Activated CD4-positive, CD25-positive, alpha-beta regulatory T cell (primary cell): Measurements from ENCODE around the gene CAD.

Experiments used
- DNase-seq, 4 experiments: peaks; one replicate each; lab custom pipeline; 2025; lab: John Stamatoyannopoulos, UW

Gene CAD

GRCh38 chr2:27198627-27199026 lies 18.5 kb upstream of the CAD start:
- DNase-seq, result no peak

DNA sequence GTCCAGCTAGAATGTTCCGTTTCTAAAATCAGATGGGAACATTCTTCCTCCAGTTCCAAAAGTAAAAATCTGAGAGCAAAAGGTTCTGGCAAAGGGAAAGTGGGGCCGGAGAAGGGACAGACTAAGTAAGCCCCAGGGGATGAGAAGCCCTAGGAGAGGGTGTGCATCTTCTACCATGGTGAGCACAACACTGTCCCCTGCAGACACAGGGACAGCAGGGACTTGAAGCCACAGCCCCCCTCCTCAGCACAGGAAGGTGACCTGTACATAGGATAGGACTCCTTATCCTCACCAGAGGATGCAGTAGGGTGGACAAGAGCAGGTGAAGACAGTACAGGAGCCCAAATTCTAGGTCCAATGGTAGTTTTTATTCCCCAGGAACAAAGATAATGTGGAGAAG lies 17.9 kb upstream of the CAD start:
- DNase-seq, result no peak

- DNase-seq, result no peak
Observed at GRCh38 chr2:27201675-27202074, 15.5 kb upstream of the CAD start.

GRCh38 chr2:27202854-27203253 lies 14.3 kb upstream of the CAD start:
- DNase-seq, result no peak

GRCh38 chr2:27203741-27204140 lies 13.4 kb upstream of the CAD start:
- DNase-seq, result no peak

DNA sequence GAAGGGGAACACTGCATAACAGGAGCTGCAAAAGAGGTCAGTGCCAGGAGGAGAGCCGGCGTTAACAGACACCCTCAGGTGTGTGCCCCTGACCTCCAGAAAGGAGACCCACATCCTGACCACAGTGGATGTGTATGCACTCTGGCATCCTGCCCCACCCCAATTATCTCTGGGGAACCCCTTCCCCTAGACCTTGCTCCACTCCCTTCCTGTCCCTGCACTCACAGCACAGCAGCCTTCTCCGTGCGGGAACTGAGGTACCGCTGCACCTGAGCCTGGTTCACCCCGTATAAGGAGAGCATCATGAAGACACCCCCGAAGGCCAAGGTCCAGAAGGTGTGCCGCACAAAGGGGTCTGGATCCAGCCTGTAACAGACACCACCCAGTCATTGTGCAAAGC lies 12.6 kb upstream of the CAD start:
- DNase-seq, result no peak

DNA sequence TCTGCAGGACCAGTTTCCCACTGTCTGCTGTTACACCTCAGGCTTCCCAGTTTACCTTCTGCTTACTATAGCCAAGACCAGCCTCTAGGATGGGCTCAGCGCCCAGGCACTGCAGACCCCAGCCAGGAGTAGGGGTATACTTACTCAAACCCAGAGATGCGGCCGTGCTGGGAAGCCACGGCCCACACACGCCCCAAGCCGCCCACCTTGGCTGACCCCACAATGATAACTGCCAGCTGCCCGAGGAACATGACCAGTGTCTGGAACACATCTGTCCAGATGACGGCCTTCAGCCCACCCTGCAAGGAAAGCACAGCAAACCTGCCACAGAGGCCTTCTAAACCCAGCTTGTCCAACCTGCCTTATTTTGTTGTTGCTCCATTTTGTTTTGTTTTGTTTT lies 12.0 kb upstream of the CAD start:
- DNase-seq, result no peak

DNA sequence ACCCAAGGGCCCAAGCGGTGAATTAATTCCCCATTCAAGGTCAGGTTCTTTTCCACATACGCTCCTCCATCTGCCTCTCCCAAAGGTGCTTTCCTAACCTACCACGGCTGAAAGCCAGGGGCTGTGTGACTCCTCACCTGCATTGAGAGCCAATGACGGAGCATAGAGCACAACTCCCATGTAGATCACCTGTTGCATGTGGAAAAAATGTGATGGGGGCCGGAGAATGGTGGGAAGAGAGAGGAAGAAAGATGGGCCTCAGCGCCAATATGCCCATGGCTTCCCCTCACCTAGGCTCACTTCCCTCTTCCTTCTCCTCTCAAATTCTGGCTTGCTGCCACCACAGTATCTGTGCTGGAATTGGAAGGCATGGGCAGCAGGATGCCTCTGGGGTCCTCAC lies 10.8 kb upstream of the CAD start:
- no peak for DNase-seq

DNA sequence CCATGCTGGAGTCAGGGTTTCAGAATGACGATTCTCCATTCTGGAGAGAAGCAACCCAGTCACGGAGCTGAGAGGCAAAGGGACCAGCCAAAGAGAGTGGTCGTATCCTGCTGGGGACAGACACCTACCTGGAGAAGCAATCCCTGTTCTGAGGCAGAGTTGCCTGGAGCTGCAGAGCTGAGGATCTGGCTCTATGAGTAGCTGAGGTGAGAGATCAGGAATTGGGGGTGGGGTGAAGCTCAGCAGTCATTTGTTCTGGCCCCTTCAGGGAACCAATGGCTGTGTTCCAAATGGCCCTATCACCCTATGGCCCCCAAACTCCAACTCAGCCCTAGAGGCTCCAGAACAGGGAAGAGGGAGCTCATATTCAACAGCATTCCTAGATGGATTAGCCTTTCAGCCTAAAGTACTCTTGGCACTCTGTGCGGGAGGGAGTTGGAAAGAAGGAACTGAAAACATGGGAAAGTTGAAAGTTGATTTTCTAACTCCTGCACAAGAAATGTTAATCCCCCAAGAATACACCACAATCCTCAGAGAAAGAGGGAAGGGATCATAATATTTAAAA lies 8.6 kb upstream of the CAD start:
- DNase-seq, result no peak

GRCh38 chr2:27209621-27210401 lies 7.4 kb upstream of the CAD start:
- no peak for DNase-seq

DNA sequence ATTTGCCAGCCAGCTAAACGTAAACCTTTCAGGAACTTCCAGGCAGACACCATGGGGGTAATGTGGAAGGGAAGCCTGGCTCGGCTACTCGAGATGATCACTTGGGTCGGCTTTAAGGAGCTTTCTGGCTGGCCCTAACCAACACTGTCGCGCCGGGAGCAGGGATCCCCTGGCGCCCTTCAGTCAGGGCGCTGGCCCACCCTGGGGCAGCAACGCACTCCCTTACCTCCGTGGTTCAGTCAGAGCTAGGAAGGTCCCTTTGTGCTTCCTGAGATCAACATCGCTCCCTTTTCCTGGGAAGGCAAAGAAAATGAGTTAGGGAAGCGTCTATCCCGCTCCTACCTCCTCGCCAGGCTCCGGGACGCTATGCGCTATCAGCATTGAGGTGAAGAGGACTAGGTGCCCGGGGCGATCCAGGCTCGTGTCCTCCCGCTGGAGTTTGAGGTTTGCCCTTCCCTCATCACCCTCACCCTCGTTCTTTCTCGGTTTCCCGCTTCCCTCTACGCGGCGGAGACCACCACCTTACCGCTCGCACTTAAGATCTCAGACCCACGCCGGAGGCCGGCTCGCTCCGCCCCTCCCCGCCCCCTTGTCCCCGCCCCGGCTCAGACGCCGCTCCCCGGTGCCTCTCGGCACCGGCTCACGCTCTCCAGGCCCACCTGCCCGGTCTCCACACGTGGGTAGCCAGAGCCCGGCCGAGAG lies 5.8 kb upstream of the CAD start:
- no peak for DNase-seq

- DNase-seq, result peak; percentile 82 to 88 (median 82)
Observed at GRCh38 chr2:27211943-27212625, 5.1 kb upstream of the CAD start, which contains the start of the genes ATRAID and SLC5A6. TSS of gene ATRAID (plus strand) at chr2:27212041. CDS start at chr2:27212369, 328 bp downstream. TSS of gene SLC5A6 (minus strand) at chr2:27212268. CDS start at chr2:27207650, 4,618 bp downstream.

GRCh38 chr2:27212626-27213471 lies 4.3 kb upstream of the CAD start:
- DNase-seq, result peak in 3 of 4 experiments; percentile 21 to 46 (median 46)

DNA sequence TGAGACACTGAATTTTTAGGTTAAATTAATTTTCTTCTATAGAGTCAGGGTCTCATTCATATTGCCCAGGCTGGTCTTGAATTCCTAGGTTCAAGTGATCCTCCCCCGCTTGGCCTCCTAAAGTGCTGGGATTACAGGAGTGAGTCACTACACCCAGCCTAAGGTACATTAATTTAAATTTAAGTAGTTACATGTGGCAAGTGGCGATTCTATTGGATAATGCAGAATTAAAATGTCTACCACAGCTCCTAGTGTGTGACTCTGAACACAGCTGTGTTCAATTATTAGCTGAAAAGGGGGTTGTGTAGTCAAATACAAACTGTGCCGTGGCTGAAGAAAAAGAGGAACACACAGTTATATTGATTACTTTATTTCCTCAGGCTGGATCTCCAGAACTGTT lies 2.2 kb upstream of the CAD start:
- DNase-seq, result no peak

- DNase-seq, result no peak
Observed at GRCh38 chr2:27216416-27217137, 592 bp upstream of the CAD start.

DNA sequence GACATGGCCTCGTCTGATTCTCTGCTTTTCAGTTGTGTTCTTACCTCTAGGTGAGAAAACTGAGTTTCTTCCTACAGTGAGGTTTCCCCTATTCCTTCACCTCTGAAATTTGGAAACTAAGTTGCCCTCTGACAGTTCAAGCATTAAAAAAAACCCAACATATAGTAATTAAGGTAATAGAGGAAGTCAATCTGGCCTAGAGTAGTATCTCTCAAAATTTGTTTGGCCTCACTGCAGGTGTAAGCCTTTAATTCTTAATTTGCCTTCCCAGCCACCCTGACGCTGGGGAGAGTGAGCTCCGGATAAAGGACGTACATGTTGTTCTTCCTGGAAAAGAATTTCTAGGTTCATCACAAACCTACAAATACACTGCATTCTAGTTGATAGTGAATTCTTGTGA lies 1.4 kb downstream of the CAD start:
- no peak for DNase-seq

DNA sequence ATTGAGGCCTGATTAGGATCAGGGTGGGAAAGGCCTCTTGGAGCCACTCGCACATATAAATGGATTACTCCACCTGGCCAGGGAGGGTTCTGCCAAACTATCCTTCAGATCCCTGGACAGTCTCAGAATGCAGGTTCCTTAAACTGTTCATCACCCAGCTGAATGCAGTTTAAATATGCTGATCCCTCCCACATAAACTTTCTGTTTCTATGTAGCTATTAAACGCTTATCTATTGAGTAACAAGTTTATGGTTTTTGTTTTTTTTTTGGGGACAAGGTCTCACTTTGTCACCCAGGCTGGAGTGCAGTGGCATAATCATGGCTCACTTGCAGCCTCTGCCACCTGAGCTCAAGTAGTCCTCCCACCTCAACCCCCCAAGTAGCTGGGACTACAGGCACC lies 1.9 kb downstream of the CAD start:
- DNase-seq, result no peak

- no peak for DNase-seq
Observed at GRCh38 chr2:27220091-27220490, 2.9 kb downstream of the CAD start.

DNA sequence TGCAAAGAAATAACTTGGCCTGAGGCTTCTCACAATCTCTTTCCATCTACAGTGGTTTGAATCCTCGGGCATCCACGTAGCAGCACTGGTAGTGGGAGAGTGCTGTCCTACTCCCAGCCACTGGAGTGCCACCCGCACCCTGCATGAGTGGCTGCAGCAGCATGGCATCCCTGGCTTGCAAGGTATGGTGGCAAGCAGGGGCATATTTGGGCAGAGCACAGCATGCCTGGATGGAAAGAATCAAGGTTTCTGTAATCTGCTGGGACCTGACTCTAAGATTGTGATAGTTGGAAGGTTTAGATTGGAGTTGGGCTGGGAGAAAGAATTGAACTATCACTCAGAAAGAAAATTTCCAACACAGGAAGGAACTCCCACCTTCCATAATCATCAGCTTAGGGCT lies 4.0 kb downstream of the CAD start:
- no peak for DNase-seq

- DNase-seq, result no peak
Observed at GRCh38 chr2:27222407-27222806, 5.2 kb downstream of the CAD start.

- no peak for DNase-seq
Observed at GRCh38 chr2:27223416-27223815, 6.2 kb downstream of the CAD start.
